ENCODE measurements around the gene PKIB. TPM values are rescaled to one million over a fixed set of nuclear protein-coding genes. Genes with fewer than 3 reads are reported as not detected.

The PKIB gene
- total and polyA plus RNA-seq, 2 of the 4 experiments (the other 2 are of a cell fraction), result 6.3 to 13.1 TPM

GRCh38 chr6:122713138-122713537, 102.9 kb downstream of the PKIB start:
- Histone ChIP-seq H4K20me1 (ENCODE audit: insufficient read depth, low read length) (no peaks in the 10 kb centered on the region), H4K91ac (ENCODE audit: insufficient read depth, low read depth, low read length) (no peak overlapping the region), H2BK15ac (ENCODE audit: low read depth, low read length) (no peak overlapping the region), H2BK120ac (ENCODE audit: low read depth, low read length) (no peak overlapping the region), H3K9me3 (ENCODE audit: control insufficient read depth, insufficient read depth, low read length) (no peaks in the 10 kb centered on the region), H3K14ac (replicated peaks; ENCODE audit: low read depth, low read length) (0 out of 2 replicates have a peak overlapping the region, but pooled peaks have one; percentile 32), H3K4ac (ENCODE audit: low read depth, low read length) (no peak overlapping the region), H2BK20ac (ENCODE audit: low read depth, low read length) (no peak overlapping the region), H3K4me3 (ENCODE audit: insufficient read depth, low read depth, low read length) (no peak overlapping the region), H2BK5ac (ENCODE audit: low read depth, low read length, poor library complexity, severe bottlenecking) (no peak overlapping the region), H2AK9ac (replicated peaks; ENCODE audit: low read depth, low read length, poor library complexity) (no peak overlapping the region), H4K8ac (ENCODE audit: low read depth in 2 of 2, low read length in 2 of 2) (no peak overlapping the region), H3K9ac (ENCODE audit: low read depth, low read length) (no peak overlapping the region), H3K79me1 (ENCODE audit: low read depth in 1 of 2, low read length in 2 of 2) (no peaks in the 10 kb centered on the region), H4K5ac (ENCODE audit: low read depth, low read length) (no peak overlapping the region), H3K56ac (ENCODE audit: extremely low read depth, insufficient read depth, low read length) (no peak overlapping the region), H3K27me3 (ENCODE audit: control insufficient read depth, insufficient read depth, low read length) (no peaks in the 10 kb centered on the region), H3K18ac (ENCODE audit: low read depth, low read length) (no peak overlapping the region), H3K23ac (ENCODE audit: low read depth, low read length) (no peak overlapping the region), H2AK5ac (ENCODE audit: low read depth, low read length) (no peak overlapping the region), H3K4me2 (ENCODE audit: low read depth, low read length) (no peak overlapping the region), H3K4me1 (ENCODE audit: control insufficient read depth, insufficient read depth, low read length) (peaks cover 4% of the 10 kb centered on the region; the same call in 1 of the 2 replicates), H3K36me3 (ENCODE audit: control insufficient read depth, insufficient read depth, low read length) (no peaks in the 10 kb centered on the region), H2AFZ (replicated peaks; ENCODE audit: low read length, poor library complexity) (no peak overlapping the region), H3K27ac (ENCODE audit: insufficient read depth, low read length) (no peak overlapping the region), H3K9me1 (ENCODE audit: insufficient read depth, low read length) (no peaks in the 10 kb centered on the region)
- TF ChIP-seq POLR2A (IDR thresholded peaks at IDR 0.05; ENCODE audit: low read depth, low read length) (no peak), SMC3 (IDR thresholded peaks at IDR 0.05; ENCODE audit: low read depth, low read length) (no peak)
- TF ChIP-seq, protein P1, sequence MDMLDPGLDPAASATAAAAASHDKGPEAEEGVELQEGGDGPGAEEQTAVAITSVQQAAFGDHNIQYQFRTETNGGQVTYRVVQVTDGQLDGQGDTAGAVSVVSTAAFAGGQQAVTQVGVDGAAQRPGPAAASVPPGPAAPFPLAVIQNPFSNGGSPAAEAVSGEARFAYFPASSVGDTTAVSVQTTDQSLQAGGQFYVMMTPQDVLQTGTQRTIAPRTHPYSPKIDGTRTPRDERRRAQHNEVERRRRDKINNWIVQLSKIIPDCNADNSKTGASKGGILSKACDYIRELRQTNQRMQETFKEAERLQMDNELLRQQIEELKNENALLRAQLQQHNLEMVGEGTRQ (IDR thresholded peaks at IDR 0.05; ENCODE audit: low read depth, low read length), result no peak
- dilution Hi-C loops (cut with HindIII; ENCODE audit: low sequenced_read_pairs, unreplicated experiment), result no loop called here
- in situ Hi-C loops (cut with MboI; ENCODE audit: low sequenced_read_pairs), result no loop called here
- no CpG with 5 or more reads among the region's 3 CpGs for WGBS, 2 experiments (ENCODE audit: extremely low coverage in 2 of 2, insufficient read length in 1 of 2)
- ChIA-PET CTCF (no interaction called here), POLR2A (ENCODE audit: unreplicated experiment) (no interaction called here)
- DNase-seq (peak; percentile 13), ATAC-seq (ENCODE audit: low read depth) (no peak)
- intact Hi-C loops (cut with micrococcal nuclease), result no loop called here
- BruUV-seq (replicated peaks), result no TSS peak

Measured in IMR-90 (cell line).